HEK293 (cell line): Measurements from ENCODE around the gene PLCH2.

Experiments
- CTCF ChIA-PET: fragments of 350-600 bp; formaldehyde crosslinking; extraction: SDS; loops from one replicate; lab custom pipeline; 2021; ENCODE audit warnings: antibody characterized with exemption; lab: Yijun Ruan, JAX
- POLR2A ChIA-PET: fragments of 300-600 bp; formaldehyde crosslinking; extraction: SDS; loops from one replicate; lab custom pipeline; 2020; ENCODE audit warnings: antibody characterized with exemption, inconsistent platforms; lab: Yijun Ruan, JAX
- H3K27ac ChIP-seq: fragments of 200-500 bp; sonication (Bioruptor generic); 2 replicates; pipeline ENCODE4 v1.5.1; 2014; ENCODE audit warnings: low read depth, low read length, control low read depth, inconsistent platforms; ENCODE audit errors: extremely low read depth
- H3K36me3 ChIP-seq, 2 experiments: fragments of 200-500 bp in 1 of 2; sonication (Bioruptor generic) in 1 of 2; 1 replicate in 1 of 2; 2 replicates in 1 of 2; pipeline ENCODE4 v1.5.1; 2014 to 2017; ENCODE audit warnings: inconsistent platforms in 2 of 2, low read length in 2 of 2; ENCODE audit not compliant: control insufficient read depth in 2 of 2, insufficient read depth in 1 of 2
- H3K4me1 ChIP-seq: fragments of 200-500 bp; sonication (Bioruptor generic); 2 replicates; pipeline ENCODE4 v1.5.1; 2014; ENCODE audit warnings: mild to moderate bottlenecking, low read length, inconsistent platforms; ENCODE audit not compliant: control insufficient read depth, insufficient read depth
- H3K4me3 ChIP-seq: 2 replicates; pipeline ENCODE4 v1.5.1; 2011; ENCODE audit warnings: low read depth, mild to moderate bottlenecking, control low read depth, low read length, moderate library complexity
- H3K9me3 ChIP-seq: fragments of 200-500 bp; sonication (Bioruptor generic); 2 replicates; pipeline ENCODE4 v1.5.1; 2014; ENCODE audit warnings: low read depth, low read length, inconsistent platforms; ENCODE audit not compliant: control insufficient read depth, insufficient read depth
- EGR2 ChIP-seq: fragments of 450-650 bp; formaldehyde crosslinking; IDR thresholded peaks from 2 replicates; pipeline ENCODE4 v1.5.1; 2016; ENCODE audit warnings: low read depth, missing biosample characterization, missing genetic modification characterization
- GLIS1 ChIP-seq: fragments of 450-650 bp; formaldehyde crosslinking; IDR thresholded peaks from 2 replicates; pipeline ENCODE4 v1.5.1; 2016; ENCODE audit warnings: missing biosample characterization, missing genetic modification characterization
- MZF1 ChIP-seq: fragments of 450-650 bp; formaldehyde crosslinking; IDR thresholded peaks from 2 replicates; pipeline ENCODE4 v1.5.1; 2017; ENCODE audit warnings: missing biosample characterization, missing genetic modification characterization, borderline replicate concordance
- OSR2 ChIP-seq: fragments of 450-650 bp; formaldehyde crosslinking; IDR thresholded peaks from 2 replicates; pipeline ENCODE4 v1.5.1; 2016; ENCODE audit warnings: missing biosample characterization, missing genetic modification characterization
- SP2 ChIP-seq: fragments of 450-650 bp; formaldehyde crosslinking; IDR thresholded peaks from 2 replicates; pipeline ENCODE4 v1.5.1; 2016; ENCODE audit warnings: missing biosample characterization, missing genetic modification characterization
- YY2 ChIP-seq: fragments of 450-650 bp; formaldehyde crosslinking; IDR thresholded peaks from 2 replicates; pipeline ENCODE4 v1.5.1; 2016; ENCODE audit warnings: missing biosample characterization, missing genetic modification characterization
- ZBTB11 ChIP-seq: fragments of 450-650 bp; formaldehyde crosslinking; conservative IDR thresholded peaks from 2 replicates; pipeline ENCODE4 v1.5.1; 2016; ENCODE audit warnings: low read depth, missing biosample characterization, missing genetic modification characterization
- ZBTB21 ChIP-seq: fragments of 450-650 bp; formaldehyde crosslinking; IDR thresholded peaks from 2 replicates; pipeline ENCODE4 v1.5.1; 2017; ENCODE audit warnings: missing biosample characterization, missing genetic modification characterization
- ZIC2 ChIP-seq: fragments of 450-650 bp; formaldehyde crosslinking; IDR thresholded peaks from 2 replicates; pipeline ENCODE4 v1.5.1; 2016; ENCODE audit warnings: missing biosample characterization, missing genetic modification characterization
- ZNF175 ChIP-seq: fragments of 450-650 bp; formaldehyde crosslinking; IDR thresholded peaks from 2 replicates; pipeline ENCODE4 v1.5.1; 2016; ENCODE audit warnings: missing biosample characterization, missing genetic modification characterization
- ZNF23 ChIP-seq: fragments of 450-650 bp; formaldehyde crosslinking; IDR thresholded peaks from 2 replicates; pipeline ENCODE4 v1.5.1; 2016; ENCODE audit warnings: missing biosample characterization, missing genetic modification characterization, borderline replicate concordance
- ZNF341 ChIP-seq: fragments of 450-650 bp; formaldehyde crosslinking; IDR thresholded peaks from 2 replicates; pipeline ENCODE4; 2016; ENCODE audit warnings: low read depth, missing biosample characterization, missing genetic modification characterization
- ZNF37A ChIP-seq: fragments of 450-650 bp; IDR thresholded peaks from 2 replicates; pipeline ENCODE4 v1.5.1; 2018; ENCODE audit warnings: missing biosample characterization, missing genetic modification characterization
- ZNF398 ChIP-seq: fragments of 450-650 bp; formaldehyde crosslinking; IDR thresholded peaks from 2 replicates; pipeline ENCODE4 v1.5.1; 2017; ENCODE audit warnings: missing biosample characterization, missing genetic modification characterization
- ZNF48 ChIP-seq: fragments of 450-650 bp; formaldehyde crosslinking; IDR thresholded peaks from 2 replicates; pipeline ENCODE4 v1.5.1; 2016; ENCODE audit warnings: missing biosample characterization, missing genetic modification characterization
- ZNF600 ChIP-seq: fragments of 450-650 bp; formaldehyde crosslinking; IDR thresholded peaks from 2 replicates; pipeline ENCODE4 v1.5.1; 2016; ENCODE audit warnings: missing biosample characterization, missing genetic modification characterization

PLCH2 gene

GRCh38 chr1:2447276-2448097 lies 28.6 kb upstream of the PLCH2 start:
- ChIA-PET POLR2A (no interaction called here), CTCF (interaction anchor here (1.2 kb wide), 1 partner anchor 21 kb away, joined by 4 read pairs; no protein-coding TSS in a partner anchor)
- Histone ChIP-seq H3K4me3 (no peak overlapping the region), H3K36me3 (no peaks in the 10 kb centered on the region), H3K4me1 (no peaks in the 10 kb centered on the region), H3K27ac (no peak overlapping the region), H3K9me3 (no peaks in the 10 kb centered on the region)
- TF ChIP-seq GLIS1 (tag by site-specific recombination) (peak; percentile 79), ZIC2 (tag by site-specific recombination) (peak; percentile 85), ZNF341 (tag by site-specific recombination) (peak; percentile 83), YY2 (tag by site-specific recombination) (no peak), ZNF600 (tag by site-specific recombination) (peak; percentile 30; the same call in 1 of the 2 replicates)

- ChIA-PET CTCF (no interaction called here), POLR2A (no interaction called here)
- no peak overlapping the region for H3K27ac ChIP-seq
- no peak overlapping the region for H3K4me3 ChIP-seq
- no peaks in the 10 kb centered on the region for H3K36me3 ChIP-seq
- no peaks in the 10 kb centered on the region for H3K4me1 ChIP-seq
- H3K9me3 ChIP-seq = no peaks in the 10 kb centered on the region
- no peak for TF ChIP-seq OSR2
- TF ChIP-seq EGR2 (tag by site-specific recombination) = 0 out of 2 replicates have a peak, but pooled peaks have one; percentile 6
- TF ChIP-seq, all 188 proteins: peak for 1
Observed at GRCh38 chr1:2448098-2448445, 28.0 kb upstream of the PLCH2 start.

- Histone ChIP-seq H3K9me3 (no peaks in the 10 kb centered on the region), H3K27ac (no peak overlapping the region), H3K4me1 (no peaks in the 10 kb centered on the region), H3K36me3 (no peaks in the 10 kb centered on the region), H3K4me3 (no peak overlapping the region)
- CTCF ChIA-PET = no interaction called here
- TF ChIP-seq ZNF48 (tag by site-specific recombination) = no peak
- no peak for TF ChIP-seq ZNF23 (tag by site-specific recombination)
- no peak for TF ChIP-seq ZBTB21 (tag by site-specific recombination)
- TF ChIP-seq ZNF600 (tag by site-specific recombination) = peak; percentile 64; the same call in 1 of the 2 replicates
- peak; percentile 13; the same call in 1 of the 2 replicates for TF ChIP-seq GLIS1 (tag by site-specific recombination)
- TF ChIP-seq SP2 (tag by site-specific recombination) = no peak
- TF ChIP-seq YY2 (tag by site-specific recombination) = no peak
- no peak for TF ChIP-seq ZNF37A (tag by site-specific recombination)
- no peak for TF ChIP-seq ZNF175 (tag by site-specific recombination)
- POLR2A ChIA-PET = interaction anchor here (1.2 kb wide), 1 partner anchor 77 kb away, joined by 3 read pairs; the partner anchor contains the start of gene PANK4
Observed at GRCh38 chr1:2449636-2450454, 26.2 kb upstream of the PLCH2 start.

- Histone ChIP-seq H3K4me3 (no peak overlapping the region), H3K4me1 (no peaks in the 10 kb centered on the region), H3K36me3 (no peaks in the 10 kb centered on the region), H3K9me3 (no peaks in the 10 kb centered on the region), H3K27ac (no peak overlapping the region)
- POLR2A ChIA-PET = no interaction called here
- TF ChIP-seq MZF1 (no peak), ZNF398 (tag by site-specific recombination) (no peak), ZNF600 (tag by site-specific recombination) (0 out of 2 replicates have a peak, but pooled peaks have one; percentile 37), ZBTB11 (tag by site-specific recombination) (no peak)
- CTCF ChIA-PET = no interaction called here
Observed at GRCh38 chr1:2451741-2452140, 24.3 kb upstream of the PLCH2 start.
